GM19099 (cell line): Measurements from ENCODE around the gene CMSS1.

Source experiments
- POLR2A ChIP-seq: IDR thresholded peaks from 3 replicates; pipeline ENCODE4 v1.6.1; 2011; ENCODE audit warnings: low read depth; ENCODE audit not compliant: insufficient read length; ENCODE audit errors: extremely low read depth

CMSS1 gene

DNA sequence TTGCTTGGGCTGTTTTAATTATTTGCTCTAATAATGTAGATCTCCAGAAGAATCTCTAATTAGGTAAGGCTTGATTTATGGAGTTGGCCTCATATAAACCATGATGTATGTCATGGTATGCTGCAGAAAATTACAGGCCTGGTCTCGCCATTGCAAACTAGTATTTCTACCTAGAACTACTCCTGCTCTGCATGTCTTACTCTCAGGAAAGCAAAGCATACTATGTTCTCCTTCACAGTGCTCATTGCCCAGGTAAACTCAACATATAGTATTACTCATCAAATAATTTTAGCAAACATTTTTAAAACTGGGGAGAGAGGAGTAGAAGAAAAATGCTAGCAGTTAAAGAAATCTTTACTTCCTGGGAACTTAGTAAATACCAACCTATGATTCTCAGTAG is 205.9 kb downstream of the CMSS1 start:
- no peak for TF ChIP-seq POLR2A

DNA sequence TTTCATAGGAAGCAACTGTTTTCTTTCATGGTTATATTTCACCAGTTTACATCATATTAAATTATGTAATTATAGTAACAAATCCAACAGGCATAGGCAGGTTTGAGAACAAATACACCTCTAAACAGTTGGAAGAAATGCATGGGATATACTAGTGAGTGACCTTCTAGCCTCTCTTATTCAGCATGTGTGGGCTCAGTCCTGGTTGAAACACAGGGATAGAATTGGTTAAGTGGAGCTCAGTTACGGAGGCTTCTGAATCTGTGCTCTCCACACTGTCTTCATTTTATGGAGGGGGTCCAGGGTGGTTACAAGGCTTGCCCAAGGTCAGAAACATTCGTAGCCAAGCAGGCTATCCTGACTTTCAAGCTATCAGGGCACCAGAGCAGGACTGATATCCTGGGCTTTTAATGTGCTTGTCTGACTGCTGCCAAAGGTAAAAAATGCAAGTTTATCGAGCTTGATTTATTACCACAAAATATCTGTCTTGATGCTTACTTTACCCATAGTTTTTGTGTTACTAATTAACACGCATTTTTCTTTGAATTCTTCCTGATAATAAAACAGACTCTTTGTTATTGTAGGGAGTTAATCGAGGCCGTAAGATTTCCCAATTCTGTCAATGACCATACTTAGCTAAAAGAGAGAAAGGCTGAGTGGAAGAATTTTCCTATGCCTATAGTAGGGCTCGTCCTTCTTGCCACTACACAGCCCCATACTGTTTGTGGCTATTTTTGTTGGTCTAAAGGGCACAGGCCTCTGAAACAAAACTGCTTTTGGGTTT is 207.1 kb downstream of the CMSS1 start:
- TF ChIP-seq POLR2A, result no peak

DNA sequence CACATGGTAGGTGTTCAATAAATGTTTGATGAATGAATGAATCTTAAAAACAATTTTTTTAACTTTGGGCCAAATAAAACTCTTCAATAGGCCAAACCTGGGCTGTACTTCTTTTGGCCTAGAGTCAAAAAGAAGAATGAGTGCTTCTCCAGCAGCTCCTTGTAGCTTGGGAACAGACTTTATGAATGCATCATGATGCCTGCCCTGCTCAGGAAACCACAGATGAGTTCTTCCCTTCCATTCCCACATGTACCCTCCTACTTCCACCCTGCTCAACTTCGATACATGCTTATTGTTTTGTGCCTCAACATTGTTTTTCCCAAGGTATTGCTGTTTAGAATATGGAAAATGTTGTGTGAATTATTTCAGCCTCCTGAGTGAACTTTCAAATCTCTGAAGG is 209.7 kb downstream of the CMSS1 start:
- no peak for TF ChIP-seq POLR2A

DNA sequence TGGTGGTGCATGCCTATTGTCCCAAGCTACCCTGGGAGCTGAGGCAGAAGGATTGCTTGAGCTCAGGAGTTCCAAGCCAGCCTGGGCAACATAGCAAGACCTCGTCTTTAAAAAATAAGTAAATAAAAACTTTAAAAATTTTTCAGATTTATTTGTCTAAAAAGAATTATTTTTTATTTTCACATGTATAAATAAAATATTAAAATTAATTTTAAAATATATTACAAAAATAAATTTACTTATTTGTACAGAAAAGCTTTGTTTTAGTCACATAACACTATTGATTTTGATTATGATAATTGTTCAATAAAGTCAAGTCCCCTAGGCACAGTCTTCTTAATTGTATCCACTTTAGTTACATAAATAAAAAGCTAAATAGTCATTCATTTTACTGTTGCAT is 211.4 kb downstream of the CMSS1 start:
- TF ChIP-seq POLR2A, result no peak

DNA sequence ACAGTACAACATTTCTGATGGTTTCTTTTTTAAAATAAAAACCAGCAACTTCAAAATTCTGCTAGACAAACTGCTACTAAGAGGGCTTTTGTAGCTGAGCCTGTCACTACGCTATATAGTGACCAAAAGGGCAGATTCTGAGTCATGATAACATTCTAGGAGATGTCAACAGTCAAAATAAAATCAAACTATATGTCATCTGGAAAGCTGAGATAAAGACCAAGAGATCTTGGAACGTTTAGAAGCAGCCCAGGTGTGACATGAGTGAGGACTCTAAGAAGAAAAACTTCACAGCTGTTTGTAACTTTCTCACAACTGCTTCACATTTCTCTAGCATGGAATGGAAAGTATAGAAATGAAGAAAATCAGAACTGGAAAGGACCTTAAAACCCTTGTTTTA is 212.0 kb downstream of the CMSS1 start:
- no peak for TF ChIP-seq POLR2A

DNA sequence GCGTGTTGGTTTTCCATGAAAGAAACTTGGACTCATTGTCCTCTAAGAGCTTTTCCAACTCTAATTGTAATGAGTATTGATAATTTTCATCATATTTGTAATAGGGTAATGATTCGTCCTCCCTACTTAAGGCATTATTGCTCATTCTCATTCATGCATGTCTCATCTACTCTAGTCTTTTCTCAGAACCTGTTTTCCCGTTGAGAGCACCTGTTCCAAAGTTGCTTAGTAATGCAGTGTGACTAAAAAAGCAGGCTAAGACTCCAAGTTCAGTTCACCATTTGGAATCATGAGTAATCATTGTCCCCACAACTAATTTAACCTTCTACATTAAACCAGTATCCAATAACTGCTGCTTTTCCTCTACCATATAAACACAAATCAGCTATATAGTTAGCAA is 212.7 kb downstream of the CMSS1 start:
- TF ChIP-seq POLR2A, result no peak

DNA sequence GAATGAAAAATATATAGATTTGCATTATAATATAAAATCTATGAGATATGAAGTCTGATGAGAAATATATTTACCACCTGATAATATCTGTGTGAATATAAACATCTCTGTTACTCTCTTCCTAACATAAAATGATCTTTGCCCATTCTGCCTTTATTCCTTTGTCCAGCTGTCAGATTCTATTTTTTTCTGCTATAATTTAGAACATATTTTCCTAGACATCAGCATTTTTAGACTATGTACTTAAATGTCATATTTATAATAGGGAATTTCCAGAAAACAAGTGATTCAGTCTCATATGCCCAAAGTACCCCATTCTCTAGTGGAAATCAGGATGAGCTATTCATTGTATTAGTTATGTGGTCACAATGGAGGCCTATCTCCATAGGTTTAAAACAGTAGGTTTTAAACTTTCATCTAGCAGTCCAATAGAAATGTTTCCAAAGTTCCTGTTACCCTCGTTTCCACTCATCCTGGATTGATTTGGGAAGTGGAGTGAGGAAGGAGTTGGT is 213.3 kb downstream of the CMSS1 start:
- TF ChIP-seq POLR2A, result no peak

DNA sequence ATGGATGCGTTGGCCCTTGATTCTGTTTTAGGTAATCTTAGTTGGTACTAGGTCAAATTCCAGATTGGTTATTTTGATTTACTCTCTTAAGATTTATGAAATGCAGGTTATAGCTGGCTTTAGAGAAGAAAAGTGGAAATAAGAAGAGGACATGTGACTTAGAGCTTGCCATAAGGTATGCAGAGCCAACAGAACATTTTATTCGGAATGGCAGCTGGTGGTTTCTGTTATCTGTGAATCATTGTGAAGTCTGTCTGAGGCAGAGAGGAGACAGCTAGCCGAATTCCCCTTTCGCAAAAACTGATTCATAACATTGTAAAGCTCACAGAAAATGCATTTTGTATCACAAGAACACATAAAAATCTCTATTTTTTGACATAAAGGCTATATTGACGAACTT is 214.6 kb downstream of the CMSS1 start:
- no peak for TF ChIP-seq POLR2A

DNA sequence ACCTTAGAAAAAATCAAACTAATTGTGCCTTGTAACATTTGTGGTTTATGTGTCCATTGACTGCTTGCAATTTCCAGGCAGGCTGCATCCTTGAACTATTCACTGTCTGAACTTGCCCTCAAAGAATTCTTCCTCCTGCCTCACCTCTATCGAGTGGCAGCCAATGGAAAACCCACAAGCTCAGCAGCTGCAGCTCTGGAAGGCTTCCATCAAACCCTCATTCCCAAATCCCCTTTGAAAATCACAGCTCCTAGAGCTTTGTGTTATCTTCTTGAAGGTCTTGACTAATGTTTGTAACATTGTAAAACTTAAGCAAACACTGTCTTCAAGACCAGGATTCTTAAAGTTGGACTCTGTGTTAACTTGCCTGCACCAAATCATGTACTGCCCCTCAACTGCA is 215.5 kb downstream of the CMSS1 start:
- TF ChIP-seq POLR2A, result no peak

DNA sequence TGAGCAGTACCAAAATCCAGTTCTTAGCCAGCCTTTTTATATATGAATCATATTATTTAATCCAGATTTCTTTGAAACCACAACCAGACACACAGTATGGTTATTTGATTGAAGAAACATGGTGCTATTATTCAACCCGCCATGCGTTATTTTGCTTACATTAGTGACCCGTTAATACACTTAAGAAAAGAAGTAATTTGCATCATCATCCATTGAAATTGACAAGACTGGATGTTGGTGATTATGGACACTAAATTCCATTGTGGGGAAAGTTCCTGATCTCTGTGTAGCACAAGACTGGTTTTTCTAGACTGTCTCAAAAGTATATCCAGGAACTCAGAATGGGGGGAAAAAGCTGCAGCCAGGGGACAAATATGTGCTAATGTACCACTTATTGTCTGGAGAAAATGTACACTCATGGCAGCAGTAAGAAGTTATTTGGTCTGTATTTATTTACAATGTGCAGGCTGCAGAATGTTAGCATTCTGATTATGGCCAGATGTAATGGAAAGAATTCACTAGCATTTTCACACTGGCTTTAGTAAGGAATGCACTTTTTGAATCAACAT is 216.3 kb downstream of the CMSS1 start:
- TF ChIP-seq POLR2A, result no peak

DNA sequence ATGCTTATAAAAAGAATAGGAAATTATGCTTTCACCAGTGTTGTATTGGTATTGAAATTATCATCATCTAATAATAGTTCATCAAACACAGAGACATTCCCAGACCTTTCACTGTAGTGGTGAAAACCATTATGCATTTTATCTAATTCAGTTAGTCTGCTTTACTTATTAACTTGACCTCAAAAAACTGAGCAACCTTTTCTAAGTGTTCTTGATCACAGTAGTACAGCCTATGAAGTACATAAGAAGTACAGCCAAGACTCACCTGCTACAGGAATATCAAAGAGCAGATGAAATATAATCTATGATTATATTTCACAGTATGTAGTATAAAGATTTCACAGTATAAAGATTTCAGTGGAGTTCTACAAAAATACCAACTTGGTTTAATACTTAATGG is 221.4 kb downstream of the CMSS1 start:
- no peak for TF ChIP-seq POLR2A

DNA sequence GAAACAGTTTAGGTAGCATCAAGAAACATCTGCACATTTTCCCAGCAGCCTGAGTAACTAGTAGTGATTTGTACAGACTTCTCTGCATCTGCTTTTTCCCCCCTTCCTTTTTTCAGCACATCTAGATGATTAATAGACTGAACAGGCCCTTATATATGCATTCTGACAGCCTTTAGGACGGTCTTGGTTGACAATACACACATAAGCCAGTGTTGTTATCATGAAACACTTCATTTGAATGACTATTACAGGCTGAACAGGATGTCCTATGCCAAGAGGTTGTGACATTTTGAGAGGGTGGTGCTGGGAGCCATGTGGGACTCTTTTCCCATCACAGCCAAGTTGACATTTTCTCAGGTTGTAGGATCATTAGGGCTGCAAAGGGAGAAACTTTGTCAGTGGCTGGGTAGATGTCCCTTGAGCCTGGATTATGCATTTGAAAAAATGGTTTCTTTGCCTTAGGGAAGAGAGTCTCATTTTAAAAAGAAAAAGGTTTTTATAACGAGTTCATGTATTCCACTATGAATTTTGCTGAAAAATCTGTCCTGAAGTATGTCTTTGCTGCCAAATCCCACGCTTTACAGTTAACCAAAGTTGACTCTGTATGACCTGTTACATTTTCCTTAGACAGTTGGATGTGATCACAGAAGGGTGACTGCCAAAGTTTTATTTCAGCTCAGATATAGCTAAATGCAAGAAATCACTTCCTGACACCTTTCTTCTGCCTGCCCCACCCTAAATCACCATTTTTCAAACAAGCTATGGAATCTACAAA is 223.0 kb downstream of the CMSS1 start:
- no peak for TF ChIP-seq POLR2A

DNA sequence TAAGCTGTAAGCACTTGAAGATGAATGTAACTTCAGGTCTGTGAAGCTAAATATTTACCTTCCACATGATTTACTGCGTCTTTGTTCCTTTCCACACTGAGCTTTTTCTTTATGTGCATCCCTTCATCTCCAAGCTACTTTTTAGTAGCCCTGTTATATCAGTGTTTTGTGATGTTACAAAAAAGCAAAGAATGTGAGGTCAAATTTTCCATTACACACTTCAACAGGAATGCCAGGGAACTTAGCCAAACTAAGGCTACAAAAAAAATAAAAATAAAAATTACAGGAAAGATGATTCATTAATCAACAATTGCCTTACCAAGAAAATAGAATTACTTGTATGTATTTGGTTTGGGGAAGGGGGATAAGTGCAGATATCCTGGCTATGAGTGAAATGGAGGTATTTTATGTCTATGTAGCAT is 223.7 kb downstream of the CMSS1 start:
- TF ChIP-seq POLR2A, result no peak

DNA sequence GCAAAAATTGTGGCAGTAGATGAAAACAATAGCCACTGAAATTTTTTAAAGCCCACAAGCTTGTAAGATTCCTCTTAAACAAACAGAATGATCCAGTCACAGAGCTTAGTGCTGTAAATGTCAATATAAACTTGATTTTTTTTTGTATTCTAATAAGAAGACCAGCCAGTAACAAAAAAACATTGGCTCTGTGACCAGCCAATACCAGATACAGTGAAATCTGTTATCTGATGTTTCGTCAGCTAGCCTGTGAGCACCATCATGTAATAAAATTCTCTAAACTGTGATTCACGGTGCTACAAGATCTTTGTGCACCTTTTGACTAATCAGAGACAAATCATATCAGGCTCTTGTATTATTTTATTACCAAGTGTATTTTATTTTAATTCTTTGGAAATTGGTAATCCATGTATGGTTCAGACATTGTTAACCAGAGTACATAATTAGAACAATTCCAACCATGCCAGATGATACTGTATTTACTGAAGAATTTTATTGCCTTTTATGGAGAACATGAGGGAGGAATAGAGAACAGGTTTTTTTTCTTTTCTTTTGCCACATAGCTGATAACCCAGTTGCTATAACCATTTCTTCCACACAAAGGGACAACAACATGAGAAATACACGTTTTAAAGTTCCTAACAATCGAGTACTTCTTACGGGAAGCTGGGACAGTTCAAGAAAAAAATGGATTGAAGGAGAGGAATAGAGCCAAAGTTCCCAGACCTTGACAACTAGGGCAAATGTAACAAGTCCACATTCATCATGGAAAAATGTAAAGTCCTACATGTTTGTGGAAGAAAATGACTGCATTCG is 224.7 kb downstream of the CMSS1 start:
- no peak for TF ChIP-seq POLR2A

DNA sequence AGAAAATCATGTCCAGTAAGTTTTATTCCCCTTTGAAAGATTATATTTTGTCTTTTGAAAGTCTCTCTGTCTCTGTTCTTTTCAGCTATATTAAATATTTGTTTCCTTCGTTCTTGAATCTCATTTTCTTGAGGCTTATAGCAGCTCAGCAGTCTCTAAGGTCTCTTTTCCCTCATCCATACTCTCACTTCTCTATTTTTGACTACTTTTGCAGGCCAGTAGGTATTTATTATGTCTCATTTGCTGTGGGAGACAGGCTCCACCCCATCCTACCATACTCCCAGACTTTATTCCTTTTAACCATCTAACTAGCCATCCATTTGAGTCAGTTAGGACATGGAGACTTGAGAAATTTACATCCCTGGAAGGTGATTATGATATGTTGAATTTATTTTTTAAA is 225.6 kb downstream of the CMSS1 start:
- no peak for TF ChIP-seq POLR2A

DNA sequence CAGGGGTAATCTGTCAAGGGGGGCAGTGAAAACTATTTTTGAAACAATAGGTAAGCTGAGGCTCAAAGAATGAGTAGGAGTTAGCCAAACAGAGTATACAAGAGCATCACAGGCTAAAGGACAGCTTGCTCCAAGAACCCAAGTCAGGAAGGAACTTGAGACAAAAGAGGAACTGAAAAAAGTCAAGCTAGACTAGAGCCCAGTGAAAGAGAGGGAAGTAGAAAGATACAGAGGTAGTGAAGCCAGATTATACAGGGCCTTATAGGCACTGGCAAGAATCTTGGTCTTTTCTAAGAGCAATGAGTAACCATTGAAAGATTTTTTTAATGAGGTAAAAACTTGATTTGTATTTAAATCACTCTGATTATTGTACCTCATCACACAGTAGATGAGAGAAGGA is 226.7 kb downstream of the CMSS1 start:
- no peak for TF ChIP-seq POLR2A

DNA sequence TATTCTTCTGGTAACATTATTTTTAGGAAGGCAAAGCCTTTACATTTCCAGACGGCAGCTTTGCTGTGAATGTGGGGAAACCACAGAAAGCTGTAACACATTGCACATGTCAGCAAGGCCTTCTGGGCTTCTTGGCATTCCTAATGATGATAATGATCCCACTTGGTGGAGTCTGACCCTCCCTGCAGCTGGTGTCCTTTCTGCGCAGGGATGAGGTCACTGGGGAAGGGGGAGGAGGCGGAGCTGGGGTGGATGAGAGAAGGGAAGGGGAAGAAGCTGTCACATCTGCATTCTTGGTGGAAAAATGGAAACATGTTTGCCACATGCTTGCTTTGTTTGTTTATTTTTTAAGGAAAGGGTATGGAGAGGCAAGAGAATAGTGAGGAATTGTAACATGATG is 228.0 kb downstream of the CMSS1 start:
- TF ChIP-seq POLR2A, result no peak
